Activated CD4-positive, alpha-beta T cell treated with anti-CD3 and anti-CD28 coated beads, Interleukin-2, Interleukin-6, amounts not matched to agents 100 ng/mL and 50 ng/mL, durations not matched to agents 16 hours and 8 hours (primary cell): Measurements from ENCODE around the gene MEX3C.

ENCODE experiments used
- DNase-seq: peaks from one replicate; pipeline ENCODE4 v3.0.0-alpha.2; 2020

MEX3C gene

GRCh38 chr18:51197661-51198424, at the start of gene MEX3C:
TSS of gene MEX3C (minus strand) at chr18:51197681. CDS start at chr18:51197320, 361 bp downstream.
- DNase-seq: peak; percentile 99

DNA sequence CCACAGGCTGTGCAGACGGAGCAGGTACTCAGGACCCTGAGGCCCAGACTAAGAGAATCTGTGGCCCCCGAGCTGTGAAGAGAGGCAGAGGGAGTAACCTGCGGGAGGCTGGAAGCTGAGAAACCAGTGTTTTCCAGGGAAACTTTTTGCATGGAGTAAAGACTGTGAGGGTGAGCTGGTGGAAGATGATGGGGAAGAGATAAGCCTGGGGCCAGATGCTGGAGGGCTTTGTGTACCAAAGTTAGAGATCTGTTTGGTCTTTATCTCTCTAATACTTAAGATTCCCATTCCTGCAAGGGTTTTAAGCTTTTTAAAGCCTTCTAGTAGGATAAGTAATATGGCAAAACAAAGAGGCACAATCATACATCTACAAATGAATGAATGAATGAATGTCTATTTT, 43.7 kb upstream of the MEX3C start:
- no peak for DNase-seq

DNA sequence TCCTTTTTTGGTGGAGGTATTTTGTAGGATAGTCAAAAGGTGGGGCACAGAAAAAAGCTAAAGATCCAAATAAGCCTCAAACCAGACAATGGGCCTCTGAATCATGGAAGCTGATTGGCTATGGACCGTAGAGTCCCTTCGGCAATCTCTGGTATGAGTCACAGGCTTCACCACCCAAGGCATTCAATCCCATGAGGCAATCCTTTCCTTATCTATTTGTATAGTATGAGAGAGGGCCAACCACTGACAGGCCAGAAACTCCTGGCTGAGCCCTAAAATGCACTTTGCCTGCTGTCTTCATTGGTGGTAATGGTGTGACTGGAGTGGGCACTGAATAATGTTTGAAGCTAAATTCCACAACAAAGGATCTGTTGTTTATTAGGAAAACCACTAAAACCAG, 38.7 kb upstream of the MEX3C start:
- DNase-seq: peak; percentile 50

DNA sequence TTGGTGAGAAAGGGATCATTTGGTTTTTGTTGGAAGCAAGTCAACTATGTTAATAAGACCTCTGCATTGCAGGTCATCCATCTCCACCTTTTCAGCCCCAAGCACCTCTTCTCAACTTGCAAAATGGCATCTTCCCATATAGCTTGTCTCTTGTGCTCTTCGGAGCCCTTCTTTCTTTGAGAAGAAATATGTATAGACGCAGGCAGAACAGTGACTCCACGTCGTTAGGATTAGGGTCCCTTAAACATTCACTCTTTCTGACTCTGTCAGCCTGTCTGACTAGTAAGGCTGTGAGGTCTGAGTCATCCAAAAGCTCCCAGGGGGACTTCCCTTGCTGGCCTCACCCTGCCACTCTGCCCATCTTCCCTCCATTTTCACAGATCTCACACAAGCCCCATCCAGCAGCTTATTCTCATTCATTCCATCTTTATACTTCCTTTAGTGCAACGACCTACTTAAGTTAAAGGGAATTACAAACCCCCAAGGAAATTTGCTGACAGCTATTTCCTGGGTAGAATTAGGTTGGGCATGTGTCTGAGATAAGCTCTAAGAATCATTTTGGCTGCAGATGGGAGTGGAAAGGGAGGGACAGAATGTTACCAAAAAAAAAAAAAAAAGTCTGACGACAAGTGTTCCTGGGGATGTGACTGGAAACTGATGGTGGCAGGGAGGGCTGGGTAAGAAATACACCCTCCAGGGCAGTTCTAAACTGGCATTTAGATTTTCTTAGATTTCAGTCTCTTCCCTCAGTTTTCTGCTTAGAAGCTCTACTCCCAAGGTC, 37.7 kb upstream of the MEX3C start:
- DNase-seq: peak; percentile 67

DNA sequence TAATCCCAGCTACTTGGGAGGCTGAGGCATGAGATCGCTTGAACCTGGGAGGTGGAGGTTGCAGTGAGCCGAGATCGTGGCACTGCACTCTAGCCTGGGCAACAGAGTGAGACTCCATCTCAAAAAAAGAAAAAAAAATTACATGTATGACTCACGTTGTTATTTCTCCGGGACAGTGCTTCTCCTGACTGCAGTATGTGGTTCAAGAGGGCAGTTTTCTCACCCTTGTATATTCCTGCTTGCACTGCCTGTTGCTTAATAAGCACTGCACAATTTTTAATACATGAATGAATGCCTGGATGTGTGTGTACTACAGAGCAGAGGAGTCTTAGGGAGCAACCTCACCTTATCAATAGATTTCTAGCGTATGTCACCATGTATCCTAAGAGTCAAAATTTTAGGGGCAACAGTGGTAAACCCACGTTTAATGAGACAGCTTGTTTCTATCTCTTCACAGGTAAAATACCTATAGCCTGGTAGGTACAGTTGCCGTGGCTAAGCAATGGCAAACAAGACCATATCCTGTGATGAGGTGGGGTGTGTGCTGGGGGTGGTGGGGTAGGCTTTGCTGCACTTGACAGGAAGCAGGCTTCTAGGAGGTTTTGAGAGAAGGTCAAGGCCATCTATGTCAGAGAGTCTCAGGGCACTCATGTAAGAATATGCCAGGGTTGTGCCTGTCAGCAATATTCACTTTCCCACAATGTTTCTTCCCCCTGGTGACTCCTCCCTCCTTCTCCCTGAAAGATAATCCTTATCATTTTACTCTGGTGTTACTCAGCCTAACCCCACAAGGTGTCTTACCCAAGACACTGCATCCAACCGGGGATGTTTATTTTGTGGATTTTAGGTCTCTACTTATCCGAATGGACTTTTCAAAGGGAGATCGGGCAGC, 36.9 kb upstream of the MEX3C start:
- DNase-seq: no peak

DNA sequence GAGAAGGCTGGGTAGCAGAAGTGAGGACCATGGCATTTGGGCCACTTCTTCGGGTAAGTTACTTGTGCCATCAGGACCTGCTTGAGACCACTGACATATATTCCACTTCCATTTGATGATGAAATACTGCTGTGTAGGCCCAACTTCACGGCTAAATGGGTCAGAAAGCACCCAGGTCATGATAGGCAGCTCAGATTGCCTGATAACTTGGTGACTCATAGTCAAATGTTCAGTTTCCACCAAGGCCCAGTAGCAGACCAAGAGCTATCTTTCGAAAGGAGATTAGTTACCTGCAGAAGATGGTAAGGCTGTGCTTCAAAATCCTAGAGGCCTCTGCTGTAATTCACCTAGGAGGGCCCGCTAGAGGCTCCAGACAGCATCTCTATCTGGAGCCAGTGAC, 31.8 kb upstream of the MEX3C start:
- peak; percentile 7 for DNase-seq

DNA sequence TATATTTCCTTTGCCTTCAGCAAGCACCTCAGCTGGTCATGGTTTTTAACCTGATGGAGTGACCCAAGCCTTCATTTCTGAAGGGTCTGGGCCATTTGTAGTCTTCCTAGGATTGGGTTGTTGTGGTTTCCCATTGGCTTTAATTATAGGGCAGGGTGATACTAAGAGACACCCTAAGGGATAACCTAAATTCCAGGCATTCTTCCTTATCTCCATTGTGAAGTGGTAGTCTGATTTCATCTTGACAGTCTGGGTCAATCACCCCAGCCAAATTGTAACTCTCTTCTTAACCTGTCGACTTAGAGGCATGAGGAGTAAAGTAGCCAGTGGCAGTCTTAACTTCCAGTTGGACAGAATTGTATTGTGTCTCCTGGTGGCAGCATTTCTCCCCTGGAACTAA, 30.2 kb upstream of the MEX3C start:
- DNase-seq: no peak

DNA sequence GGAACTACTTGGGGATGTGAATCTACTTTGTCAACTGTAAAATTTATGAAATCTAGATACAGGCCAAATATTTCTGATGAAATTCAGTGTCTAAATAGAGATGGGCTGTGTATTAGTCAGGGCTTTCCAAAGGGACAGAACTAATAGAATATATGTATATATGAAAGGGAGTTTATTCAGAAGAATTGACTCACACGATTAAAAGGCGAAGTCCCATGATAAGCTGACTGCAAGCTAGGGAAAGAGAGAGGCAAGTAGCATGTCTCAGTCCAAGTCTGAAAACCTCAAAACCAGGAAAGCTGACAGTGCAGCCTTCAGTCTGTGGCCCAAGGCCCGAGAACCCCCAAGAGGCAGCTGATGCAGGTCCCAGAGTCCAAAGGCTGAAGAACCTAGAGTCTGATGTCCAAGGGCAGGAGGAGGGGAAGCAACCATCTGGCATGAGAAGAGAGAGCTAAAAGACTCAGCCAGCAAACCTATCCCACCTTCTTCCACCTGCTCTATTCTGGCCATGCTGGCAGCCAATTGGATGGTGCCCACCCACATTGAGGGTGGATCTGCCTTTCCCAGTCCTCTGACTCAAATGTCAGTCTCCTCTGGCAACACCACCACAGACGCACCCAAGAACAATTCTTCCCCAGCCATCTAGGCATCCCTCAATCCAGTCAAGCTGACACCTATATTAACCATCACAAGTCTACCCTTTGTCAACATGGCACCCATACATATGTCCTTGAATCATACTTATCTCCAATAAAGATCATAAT, 29.3 kb upstream of the MEX3C start:
- no peak for DNase-seq

DNA sequence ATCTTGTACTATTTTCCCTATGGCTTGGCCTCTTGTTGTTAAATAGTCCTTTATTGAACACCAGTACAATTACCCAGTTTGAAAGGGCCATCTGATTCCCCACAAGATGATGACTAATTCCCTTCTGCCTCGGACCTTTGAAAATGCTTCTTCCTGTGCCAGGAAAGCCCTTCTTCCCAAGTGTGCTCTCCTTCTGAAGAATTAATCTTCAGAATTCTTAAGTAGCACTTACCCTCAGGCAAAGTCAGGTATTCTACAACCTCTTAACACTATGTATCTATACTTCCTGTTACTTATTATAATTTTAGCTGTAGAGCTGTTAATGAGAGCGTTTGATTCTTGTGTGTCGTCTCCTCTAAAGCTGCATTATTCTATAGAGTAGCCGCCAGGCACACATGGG, 28.6 kb upstream of the MEX3C start:
- no peak for DNase-seq

DNA sequence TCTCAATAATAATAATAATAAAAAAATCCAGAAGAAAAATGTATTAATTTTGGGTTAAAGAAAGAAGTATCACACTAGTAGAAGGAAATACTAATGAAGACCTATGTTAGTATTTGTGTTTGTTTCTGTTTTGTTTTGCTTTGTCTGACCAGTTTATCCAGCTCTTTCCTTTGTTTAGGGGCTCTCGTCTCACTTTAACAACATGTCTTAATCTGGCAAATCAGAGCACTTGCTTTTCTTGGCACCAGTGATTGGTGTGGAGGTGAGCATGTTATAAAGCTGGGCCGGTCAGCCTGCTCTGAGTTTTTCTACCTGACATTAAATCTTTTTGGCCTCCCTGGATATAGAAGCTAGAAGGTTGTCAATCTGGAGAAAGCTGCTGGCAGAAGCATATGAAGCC, 15.1 kb upstream of the MEX3C start:
- DNase-seq: no peak

DNA sequence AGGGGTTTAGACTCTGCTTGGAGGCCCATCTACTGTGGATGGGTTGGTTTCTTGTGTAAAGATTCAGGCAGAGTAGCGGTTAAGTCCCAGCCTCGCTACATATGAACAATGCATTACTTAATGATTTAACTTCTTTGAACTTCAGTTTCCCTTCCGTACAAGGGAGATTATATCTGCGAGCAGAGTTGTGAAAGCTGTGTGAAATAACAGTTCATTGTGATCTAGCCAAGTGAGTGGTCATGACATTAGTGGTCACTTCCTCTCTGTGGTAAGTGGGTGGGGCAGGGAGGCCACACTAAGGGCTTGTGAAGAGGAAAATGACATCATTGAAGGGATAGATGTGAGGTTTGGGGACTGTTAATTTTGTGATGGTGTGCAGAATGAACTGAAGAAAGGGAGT, 14.1 kb upstream of the MEX3C start:
- DNase-seq: peak; percentile 91

DNA sequence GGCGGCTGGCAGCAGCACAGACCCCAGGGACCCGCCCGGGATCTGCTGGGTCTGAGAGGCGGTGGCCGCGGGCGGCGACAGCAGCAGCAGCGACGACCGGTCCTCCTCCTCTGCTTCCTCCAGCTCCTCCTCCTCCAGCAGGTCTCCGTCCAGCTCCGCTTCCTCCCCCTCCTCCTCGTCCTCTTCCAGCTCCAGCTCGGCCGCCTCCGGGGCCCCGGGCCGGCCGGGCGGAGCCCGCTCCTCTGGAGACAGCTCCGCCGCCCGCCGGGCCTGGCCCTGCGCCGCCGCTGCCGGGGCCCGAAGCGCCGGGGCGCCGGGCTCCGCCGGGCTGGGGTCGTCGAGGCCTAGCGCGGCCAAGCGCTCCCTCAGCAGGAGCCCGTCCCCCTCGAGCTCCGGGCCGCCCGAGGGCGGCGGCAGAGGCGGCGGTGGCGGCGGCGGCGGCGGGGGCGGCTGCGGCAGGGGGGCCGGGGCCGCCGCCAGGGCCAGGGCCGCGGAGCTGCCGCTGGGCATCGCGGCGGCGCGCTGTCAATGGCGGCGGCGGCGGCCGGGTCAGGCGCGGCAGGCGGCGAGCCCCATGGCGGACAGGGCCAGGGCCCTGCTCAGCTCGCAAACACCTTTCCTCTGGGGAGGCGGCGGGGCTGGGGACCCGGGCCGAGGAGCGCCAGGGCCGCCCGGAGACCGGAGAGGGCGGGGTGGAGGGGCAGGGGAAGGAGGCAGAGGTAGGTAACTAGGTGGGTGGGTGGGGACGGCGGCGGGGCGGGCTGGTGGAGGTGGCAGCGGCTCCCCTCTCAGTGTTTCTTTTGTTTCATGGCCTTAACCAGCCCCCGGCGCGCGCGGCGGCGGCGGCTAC, 445 bp downstream of the MEX3C start:
- peak; percentile 54 for DNase-seq

GRCh38 chr18:51196118-51196810, 1.2 kb downstream of the MEX3C start:
- DNase-seq: peak; percentile 59

GRCh38 chr18:51195451-51196117, 1.9 kb downstream of the MEX3C start:
- DNase-seq: peak; percentile 67

- no peak for DNase-seq
Observed at GRCh38 chr18:51195086-51195450, 2.4 kb downstream of the MEX3C start.

DNA sequence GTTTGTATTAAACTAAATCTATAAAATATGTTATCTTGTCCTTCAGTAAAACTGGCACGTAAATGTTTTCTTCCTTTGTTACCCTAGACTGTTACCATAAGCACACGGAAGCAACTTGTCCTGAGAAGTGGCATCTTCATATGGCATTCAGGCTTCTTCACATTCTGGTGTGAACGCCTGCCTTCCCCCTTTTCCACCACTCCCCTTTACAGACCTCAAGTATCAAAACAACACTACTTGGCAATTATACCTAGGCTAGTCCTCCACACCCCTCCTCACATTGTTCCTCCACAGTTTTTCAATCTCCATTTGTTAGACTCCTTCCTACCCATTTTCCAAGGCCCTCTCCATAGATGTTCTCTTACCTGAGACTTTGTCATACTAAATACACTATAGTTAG, 2.9 kb downstream of the MEX3C start:
- DNase-seq: no peak

DNA sequence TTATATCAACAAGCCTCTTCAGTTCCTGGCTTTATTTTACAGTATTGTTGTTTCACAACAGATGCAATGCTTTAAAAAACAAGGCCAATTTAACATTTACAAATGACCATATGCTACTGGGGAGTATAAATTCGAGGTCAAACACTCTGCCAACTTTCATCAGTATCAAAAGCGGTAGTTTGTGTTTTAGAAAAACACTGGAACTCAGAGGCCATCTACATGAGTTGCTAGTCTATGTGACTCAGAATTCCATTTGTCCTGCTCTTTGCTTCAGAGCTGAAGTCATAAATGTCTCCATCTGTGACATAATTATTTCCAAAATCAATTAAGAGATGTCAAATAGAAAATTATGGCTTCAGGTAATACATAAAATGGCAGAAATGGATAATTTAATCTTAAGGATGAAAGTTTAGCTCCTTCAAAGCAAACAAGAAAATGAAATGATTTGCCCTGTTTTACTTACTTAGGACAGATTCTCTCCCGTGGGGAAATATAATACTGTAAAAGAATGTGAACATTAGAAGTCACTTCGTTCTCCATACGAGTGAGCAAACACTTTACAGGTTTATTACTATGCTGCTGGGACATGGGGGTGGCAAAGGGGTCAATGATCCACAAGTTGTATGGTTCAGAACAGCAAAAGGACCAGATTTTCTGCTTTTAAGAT, 3.7 kb downstream of the MEX3C start:
- DNase-seq: no peak

- DNase-seq: peak; percentile 55
Observed at GRCh38 chr18:51192696-51193095, 4.8 kb downstream of the MEX3C start.

- DNase-seq: no peak
Observed at GRCh38 chr18:51192026-51192425, 5.5 kb downstream of the MEX3C start.
